Nephron progenitor cell (in vitro differentiated cells): ENCODE data around the gene KCTD7.

ENCODE experiments used
- DNase-seq: peaks from one replicate; pipeline ENCODE4 v3.0.0; 2021
- H3K27ac Mint-ChIP-seq: 2 replicates; pipeline ENCODE4 v1.8.0; 2021; ENCODE audit warnings: mild to moderate bottlenecking, moderate library complexity, mixed read lengths
- H3K27me3 Mint-ChIP-seq: 2 replicates; pipeline ENCODE4 v1.8.0; 2021; ENCODE audit warnings: mild to moderate bottlenecking, low read depth, mixed read lengths; ENCODE audit not compliant: poor library complexity
- H3K36me3 Mint-ChIP-seq: 2 replicates; pipeline ENCODE4 v1.8.0; 2021; ENCODE audit warnings: low read depth, mixed read lengths
- H3K4me1 Mint-ChIP-seq: 2 replicates; pipeline ENCODE4 v1.8.0; 2021; ENCODE audit warnings: mixed read lengths
- H3K4me3 Mint-ChIP-seq: 2 replicates; pipeline ENCODE4 v1.8.0; 2021; ENCODE audit warnings: mild to moderate bottlenecking, moderate library complexity, mixed read lengths
- H3K9me3 Mint-ChIP-seq: 2 replicates; pipeline ENCODE4 v1.8.0; 2021; ENCODE audit warnings: mild to moderate bottlenecking, moderate library complexity, mixed read lengths
- CTCF ChIP-seq: fragments of 200-600 bp; sonication (generic); IDR thresholded peaks from 2 replicates; pipeline ENCODE4 v1.5.0; 2021; ENCODE audit warnings: antibody characterized with exemption

KCTD7 gene

DNA sequence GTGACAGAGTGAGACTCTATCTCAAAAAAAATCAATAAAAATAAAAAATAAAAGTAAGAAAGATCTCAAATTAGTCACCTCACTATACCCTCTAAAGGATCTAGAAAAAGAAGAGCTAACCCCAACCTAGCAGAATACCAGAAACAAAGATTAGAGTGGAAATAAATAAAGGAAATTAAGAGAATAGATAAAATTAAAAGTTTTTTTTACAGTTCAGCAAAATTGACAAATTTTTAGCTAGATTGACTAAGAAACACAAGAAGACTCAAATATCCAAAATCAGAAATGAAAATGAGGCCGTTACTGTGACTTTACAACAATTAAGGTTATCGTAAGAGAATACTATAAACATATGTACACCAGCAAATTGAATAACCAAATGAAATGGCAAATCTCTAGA, 29.1 kb downstream of the KCTD7 start:
- TF ChIP-seq CTCF, result no peak
- H3K9me3 Mint-ChIP-seq, result peaks cover 27% of the 10 kb centered on the region
- peaks cover 59% of the 10 kb centered on the region for H3K36me3 Mint-ChIP-seq

DNA sequence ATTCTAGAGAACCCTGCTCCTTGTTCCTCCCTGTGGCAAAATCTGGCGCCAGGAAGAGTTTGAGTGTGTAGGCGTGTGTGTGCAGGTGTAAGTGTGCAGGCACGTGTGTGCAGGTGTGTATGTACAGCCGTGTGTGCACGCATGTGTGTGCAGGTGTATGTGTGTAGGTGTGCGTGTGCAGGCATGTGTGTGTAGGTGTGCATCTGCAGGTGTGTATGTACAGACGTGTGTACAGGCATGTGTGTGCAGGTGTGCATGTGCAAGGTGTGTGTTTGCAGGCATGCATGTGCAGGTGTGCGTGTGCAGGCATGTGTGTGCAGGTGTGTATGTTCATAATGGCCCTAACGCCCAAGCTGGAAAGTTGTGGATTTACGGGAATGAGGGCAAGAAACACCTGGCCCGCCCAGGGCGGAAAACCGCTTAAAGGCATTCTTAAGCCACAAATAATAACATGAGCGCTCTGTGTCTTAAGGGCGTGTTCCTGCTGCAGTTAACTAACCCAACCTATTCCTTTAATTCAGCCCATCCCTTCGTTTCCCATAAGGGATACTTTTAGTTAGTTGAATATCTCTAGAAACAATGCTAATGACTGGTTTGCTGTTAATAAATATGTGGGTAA, 34.1 kb downstream of the KCTD7 start:
- Mint-ChIP-seq H3K9me3 (peaks cover 15% of the 10 kb centered on the region), H3K27me3 (no peaks in the 10 kb centered on the region), H3K4me1 (peaks cover 10% of the 10 kb centered on the region), H3K4me3 (no peak overlapping the region), H3K27ac (no peak overlapping the region), H3K36me3 (peaks cover 47% of the 10 kb centered on the region)
- no peak for TF ChIP-seq CTCF
- no peak for DNase-seq

More for the DNA sequence above, 29.1 kb downstream of the KCTD7 start:
- no peak for DNase-seq
- Mint-ChIP-seq H3K4me1 (peaks cover 14% of the 10 kb centered on the region), H3K27me3 (peaks cover 4% of the 10 kb centered on the region), H3K4me3 (no peak overlapping the region), H3K27ac (no peak overlapping the region)

DNA sequence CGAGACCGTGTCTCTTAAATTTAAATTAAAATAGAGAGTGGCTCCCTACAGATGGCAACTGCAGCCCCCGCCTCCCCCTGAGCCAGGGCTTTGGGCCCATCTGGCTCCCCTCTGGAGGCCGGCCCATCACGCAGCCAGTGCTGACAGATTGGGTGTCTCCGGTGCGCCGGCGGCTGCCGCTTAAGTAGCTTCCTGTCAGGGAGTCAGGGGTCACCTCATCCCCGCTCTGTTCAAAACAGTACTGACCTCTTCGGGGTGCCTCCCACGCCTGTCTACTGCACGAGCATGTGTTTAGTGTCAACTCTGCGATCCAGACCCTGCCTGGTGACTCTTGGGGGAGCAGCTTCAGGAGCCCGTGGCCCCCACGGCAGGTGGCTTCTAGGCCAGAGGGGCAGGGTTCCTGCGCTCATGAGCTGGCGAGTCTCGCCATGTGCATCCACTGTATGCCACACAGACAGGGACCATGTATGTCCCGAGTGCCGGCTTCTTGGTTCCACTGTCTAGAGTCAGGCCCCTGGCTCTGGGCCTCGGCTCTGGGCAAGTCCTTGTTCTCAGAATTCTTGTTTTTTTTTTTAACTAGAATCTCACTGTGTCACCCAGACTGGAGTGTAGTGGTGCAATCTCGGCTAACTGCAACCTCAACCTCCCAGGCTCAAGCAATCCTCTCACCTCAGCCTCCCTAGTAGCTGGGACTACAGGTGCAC, 36.1 kb downstream of the KCTD7 start:
- TF ChIP-seq CTCF, result no peak
- no peak overlapping the region for H3K4me3 Mint-ChIP-seq
- DNase-seq, result peak; percentile 14
- peak overlapping the region; percentile 97 for H3K27ac Mint-ChIP-seq
- H3K9me3 Mint-ChIP-seq, result peaks cover 11% of the 10 kb centered on the region
- peaks cover 10% of the 10 kb centered on the region for H3K4me1 Mint-ChIP-seq
- no peaks in the 10 kb centered on the region for H3K27me3 Mint-ChIP-seq
- peaks cover 44% of the 10 kb centered on the region for H3K36me3 Mint-ChIP-seq

- DNase-seq, result no peak
- no peak overlapping the region for H3K27ac Mint-ChIP-seq
- peaks cover 35% of the 10 kb centered on the region for H3K36me3 Mint-ChIP-seq
- peaks cover 7% of the 10 kb centered on the region for H3K9me3 Mint-ChIP-seq
- H3K4me3 Mint-ChIP-seq, result no peak overlapping the region
- no peaks in the 10 kb centered on the region for H3K27me3 Mint-ChIP-seq
- peaks cover 10% of the 10 kb centered on the region for H3K4me1 Mint-ChIP-seq
- no peak for TF ChIP-seq CTCF
These were observed 37.8 kb downstream of the KCTD7 start for GRCh38 chr7:66666313-66666952.

DNA sequence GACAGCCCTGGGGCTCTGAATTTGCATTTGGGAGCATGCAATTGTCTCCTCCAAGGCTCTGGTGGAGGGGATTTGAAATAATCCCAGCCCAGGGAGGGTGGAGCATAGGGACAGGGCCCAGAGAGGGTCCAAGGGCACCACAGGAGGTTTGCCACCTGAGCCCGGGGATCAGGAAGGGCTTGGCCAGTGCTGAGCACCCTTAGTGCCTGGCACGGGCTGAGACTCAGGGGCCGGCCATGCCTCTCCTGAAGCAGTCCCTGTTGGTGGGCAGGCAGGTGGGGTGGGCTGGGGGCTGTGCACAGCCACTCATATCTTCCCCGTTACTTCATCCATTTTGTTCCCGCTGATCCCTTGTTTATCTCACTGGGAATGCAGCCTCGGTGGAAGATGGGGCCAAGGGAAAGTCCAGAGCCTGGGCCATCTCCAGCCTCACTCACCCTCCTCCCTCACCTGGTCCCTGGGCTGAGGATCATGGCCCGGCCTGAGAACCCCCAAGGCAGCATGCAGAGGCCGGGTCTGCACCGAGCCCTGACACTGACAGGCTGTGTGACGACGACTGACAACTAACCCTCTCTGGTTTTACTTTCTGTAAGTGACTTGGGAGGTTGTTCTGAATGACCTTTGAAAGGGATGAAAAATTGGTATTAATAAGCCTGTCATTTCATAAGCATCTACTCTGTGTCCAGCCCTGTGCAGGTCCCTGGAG, 38.5 kb downstream of the KCTD7 start:
- no peak overlapping the region for H3K27ac Mint-ChIP-seq

More for the DNA sequence above, 38.5 kb downstream of the KCTD7 start:
- Mint-ChIP-seq H3K9me3 (peaks cover 7% of the 10 kb centered on the region), H3K4me3 (no peak overlapping the region), H3K4me1 (peaks cover 10% of the 10 kb centered on the region), H3K36me3 (peaks cover 34% of the 10 kb centered on the region), H3K27me3 (no peaks in the 10 kb centered on the region)
- DNase-seq, result no peak
- TF ChIP-seq CTCF, result no peak
